ENCODE data around the gene CROCC.
A peak's percentile ranks its signal among the peaks of the same experiment; 100 is the strongest.
"Not testable (repeated sequence)": the region's sequence is repeated elsewhere in the genome, so short reads cannot be mapped to it uniquely, and the experiment has no call there.

Gene CROCC

GRCh38 chr1:16955186-16955585 is 33.5 kb downstream of the CROCC start:
- in situ Hi-C loops (cut with HindIII; ENCODE audit: low pct_ligation_motif_present, low pct_unique_long_range_greater_than_20kb, low sequenced_read_pairs): no loop called here
- no peak for DNase-seq

GRCh38 chr1:16956775-16957174 is 35.0 kb downstream of the CROCC start:
- DNase-seq: no peak
- in situ Hi-C loops (cut with HindIII; ENCODE audit: low pct_ligation_motif_present, low pct_unique_long_range_greater_than_20kb, low sequenced_read_pairs): no loop called here

- in situ Hi-C loops (cut with HindIII; ENCODE audit: low pct_ligation_motif_present, low pct_unique_long_range_greater_than_20kb, low sequenced_read_pairs): no loop called here
- no peak for DNase-seq
Observed at GRCh38 chr1:16957731-16958130, 36.0 kb downstream of the CROCC start.

- in situ Hi-C loops (cut with HindIII; ENCODE audit: low pct_ligation_motif_present, low pct_unique_long_range_greater_than_20kb, low sequenced_read_pairs): no loop called here
Observed at GRCh38 chr1:16958475-16958874, 36.7 kb downstream of the CROCC start.

GRCh38 chr1:16960560-16961296 is 39.0 kb downstream of the CROCC start:
- in situ Hi-C loops (cut with HindIII; ENCODE audit: low pct_ligation_motif_present, low pct_unique_long_range_greater_than_20kb, low sequenced_read_pairs): no loop called here
- DNase-seq: peak; percentile 83

More at GRCh38 chr1:16958475-16958874, 36.7 kb downstream of the CROCC start:
- DNase-seq: no peak

- in situ Hi-C loops (cut with HindIII; ENCODE audit: low pct_ligation_motif_present, low pct_unique_long_range_greater_than_20kb, low sequenced_read_pairs): no loop called here
- DNase-seq: no peak
Observed at GRCh38 chr1:16961297-16962133, 39.8 kb downstream of the CROCC start.

- DNase-seq; in situ Hi-C loops (cut with HindIII; ENCODE audit: low pct_ligation_motif_present, low pct_unique_long_range_greater_than_20kb, low sequenced_read_pairs): not testable (repeated sequence)
Observed at GRCh38 chr1:16964169-16964568, 42.4 kb downstream of the CROCC start.

GRCh38 chr1:16965486-16966067 is 43.8 kb downstream of the CROCC start:
- no peak for DNase-seq
- in situ Hi-C loops (cut with HindIII; ENCODE audit: low pct_ligation_motif_present, low pct_unique_long_range_greater_than_20kb, low sequenced_read_pairs): no loop called here

GRCh38 chr1:16966282-16966681 is 44.6 kb downstream of the CROCC start:
- in situ Hi-C loops (cut with HindIII; ENCODE audit: low pct_ligation_motif_present, low pct_unique_long_range_greater_than_20kb, low sequenced_read_pairs): no loop called here
- DNase-seq: no peak

- no peak for DNase-seq
- in situ Hi-C loops (cut with HindIII; ENCODE audit: low pct_ligation_motif_present, low pct_unique_long_range_greater_than_20kb, low sequenced_read_pairs): no loop called here
Observed at GRCh38 chr1:16967095-16967575, 45.4 kb downstream of the CROCC start.

GRCh38 chr1:16967962-16968361 is 46.2 kb downstream of the CROCC start:
- DNase-seq: no peak
- in situ Hi-C loops (cut with HindIII; ENCODE audit: low pct_ligation_motif_present, low pct_unique_long_range_greater_than_20kb, low sequenced_read_pairs): no loop called here

GRCh38 chr1:16968372-16968771 is 46.6 kb downstream of the CROCC start:
- in situ Hi-C loops (cut with HindIII; ENCODE audit: low pct_ligation_motif_present, low pct_unique_long_range_greater_than_20kb, low sequenced_read_pairs): no loop called here

GRCh38 chr1:16969057-16969611 is 47.4 kb downstream of the CROCC start:
- in situ Hi-C loops (cut with HindIII; ENCODE audit: low pct_ligation_motif_present, low pct_unique_long_range_greater_than_20kb, low sequenced_read_pairs): no loop called here
- no peak for DNase-seq

More at GRCh38 chr1:16968372-16968771, 46.6 kb downstream of the CROCC start:
- no peak for DNase-seq

GRCh38 chr1:16969651-16970050 is 47.9 kb downstream of the CROCC start:
- in situ Hi-C loops (cut with HindIII; ENCODE audit: low pct_ligation_motif_present, low pct_unique_long_range_greater_than_20kb, low sequenced_read_pairs): no loop called here
- DNase-seq: no peak

GRCh38 chr1:16970132-16970910 is 48.6 kb downstream of the CROCC start:
- in situ Hi-C loops (cut with HindIII; ENCODE audit: low pct_ligation_motif_present, low pct_unique_long_range_greater_than_20kb, low sequenced_read_pairs): no loop called here
- DNase-seq: no peak

- DNase-seq: no peak
Observed at GRCh38 chr1:16971341-16972188, 49.8 kb downstream of the CROCC start.

GRCh38 chr1:16972189-16972895 is 50.6 kb downstream of the CROCC start:
- in situ Hi-C loops (cut with HindIII; ENCODE audit: low pct_ligation_motif_present, low pct_unique_long_range_greater_than_20kb, low sequenced_read_pairs): no loop called here
- no peak for DNase-seq

More at GRCh38 chr1:16971341-16972188, 49.8 kb downstream of the CROCC start:
- in situ Hi-C loops (cut with HindIII; ENCODE audit: low pct_ligation_motif_present, low pct_unique_long_range_greater_than_20kb, low sequenced_read_pairs): no loop called here
